ENCODE data around the gene FKBP8.

Gene FKBP8

GRCh38 chr19:18484992-18485391 is 58.4 kb downstream of the FKBP8 start:
- WGBS (ENCODE audit: insufficient coverage, insufficient read length), result no CpG with 5 or more reads among the region's 5 CpGs
- H3K27ac ChIP-seq (ENCODE audit: low read length), result no peak overlapping the region
- no peak overlapping the region for H3K4me3 ChIP-seq (ENCODE audit: low read length)
- no peaks in the 10 kb centered on the region for H3K27me3 ChIP-seq (ENCODE audit: control insufficient read depth, insufficient read depth, low read length)
- H3K4me1 ChIP-seq (ENCODE audit: control insufficient read depth, insufficient read depth, low read length), result peaks cover 4% of the 10 kb centered on the region; the same call in 1 of the 2 replicates
- no peaks in the 10 kb centered on the region for H3K36me3 ChIP-seq (ENCODE audit: control insufficient read depth, insufficient read depth, low read length)
- H3K9me3 ChIP-seq (ENCODE audit: control insufficient read depth, insufficient read depth, low read length), result no peaks in the 10 kb centered on the region
- no peak for DNase-seq (ENCODE audit: low read depth, low spot score)

DNA sequence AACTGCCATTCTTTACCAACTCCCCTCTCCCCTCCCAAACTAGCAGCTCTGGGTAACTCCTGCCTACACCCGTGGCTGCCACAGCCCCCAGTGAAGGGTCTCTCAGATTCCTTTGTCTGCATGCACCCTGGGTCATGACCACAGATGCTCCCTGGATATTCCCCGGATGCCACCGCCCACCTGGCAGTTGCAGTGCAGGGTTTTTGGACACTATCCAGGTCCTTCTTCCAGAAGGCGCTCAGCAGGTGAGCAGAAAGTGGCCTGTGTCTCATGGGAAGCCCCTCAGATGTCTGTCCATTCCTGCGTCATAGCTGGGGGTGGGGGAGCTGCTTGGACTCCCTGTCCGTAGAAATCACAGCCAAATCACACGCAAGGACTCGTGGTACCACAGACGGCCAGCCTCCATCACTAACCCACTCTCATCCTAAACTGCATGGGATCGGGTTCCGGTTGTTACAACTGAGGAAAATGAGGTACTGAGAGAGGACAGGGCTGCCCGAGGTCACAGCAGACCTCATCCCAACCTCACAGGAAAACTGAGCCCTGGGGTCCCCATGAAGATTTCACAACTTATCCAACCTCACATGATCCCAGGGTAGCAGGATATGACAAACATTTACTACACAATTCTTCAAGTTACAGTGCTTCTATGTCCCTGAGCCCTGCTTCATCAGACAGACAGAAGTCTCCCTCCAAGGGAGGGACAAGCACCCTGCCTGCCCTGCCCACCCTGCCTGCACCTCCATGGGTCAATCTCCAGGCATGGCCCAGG is 60.1 kb downstream of the FKBP8 start:
- WGBS (ENCODE audit: insufficient coverage, insufficient read length), result no CpG with 5 or more reads among the region's 12 CpGs
- Histone ChIP-seq H3K4me1 (ENCODE audit: control insufficient read depth, insufficient read depth, low read length) (peaks cover 2% of the 10 kb centered on the region; the same call in 1 of the 2 replicates), H3K36me3 (ENCODE audit: control insufficient read depth, insufficient read depth, low read length) (no peaks in the 10 kb centered on the region), H3K27ac (ENCODE audit: low read length) (no peak overlapping the region), H3K9me3 (ENCODE audit: control insufficient read depth, insufficient read depth, low read length) (no peaks in the 10 kb centered on the region), H3K4me3 (ENCODE audit: low read length) (no peak overlapping the region), H3K27me3 (ENCODE audit: control insufficient read depth, insufficient read depth, low read length) (no peaks in the 10 kb centered on the region)
- DNase-seq (ENCODE audit: low read depth, low spot score), result no peak

All from iPS DF 6.9 (cell line).